ENCODE measurements around the gene R3HCC1L.

DNA sequence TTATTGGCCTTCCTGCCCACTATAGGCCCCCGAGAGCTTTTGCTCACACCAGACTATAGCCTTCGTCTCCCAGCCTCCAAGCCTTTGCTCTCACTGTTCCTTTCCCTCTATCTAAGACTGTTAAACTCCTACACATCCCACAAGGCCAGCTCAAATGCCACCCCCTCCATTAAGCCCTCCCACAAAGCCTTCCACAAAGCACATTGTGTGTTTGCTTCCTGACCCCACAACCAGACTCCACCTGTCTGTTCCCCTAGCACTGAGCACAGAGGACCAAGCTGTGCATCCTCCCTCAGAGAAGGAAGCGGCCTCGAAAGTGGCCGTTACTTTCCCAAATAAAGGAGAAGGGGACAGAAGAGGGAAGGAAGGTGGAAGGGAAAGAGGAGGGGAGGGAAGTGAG lies 132.2 kb downstream of the R3HCC1L start:
- TF ChIP-seq, protein P1, sequence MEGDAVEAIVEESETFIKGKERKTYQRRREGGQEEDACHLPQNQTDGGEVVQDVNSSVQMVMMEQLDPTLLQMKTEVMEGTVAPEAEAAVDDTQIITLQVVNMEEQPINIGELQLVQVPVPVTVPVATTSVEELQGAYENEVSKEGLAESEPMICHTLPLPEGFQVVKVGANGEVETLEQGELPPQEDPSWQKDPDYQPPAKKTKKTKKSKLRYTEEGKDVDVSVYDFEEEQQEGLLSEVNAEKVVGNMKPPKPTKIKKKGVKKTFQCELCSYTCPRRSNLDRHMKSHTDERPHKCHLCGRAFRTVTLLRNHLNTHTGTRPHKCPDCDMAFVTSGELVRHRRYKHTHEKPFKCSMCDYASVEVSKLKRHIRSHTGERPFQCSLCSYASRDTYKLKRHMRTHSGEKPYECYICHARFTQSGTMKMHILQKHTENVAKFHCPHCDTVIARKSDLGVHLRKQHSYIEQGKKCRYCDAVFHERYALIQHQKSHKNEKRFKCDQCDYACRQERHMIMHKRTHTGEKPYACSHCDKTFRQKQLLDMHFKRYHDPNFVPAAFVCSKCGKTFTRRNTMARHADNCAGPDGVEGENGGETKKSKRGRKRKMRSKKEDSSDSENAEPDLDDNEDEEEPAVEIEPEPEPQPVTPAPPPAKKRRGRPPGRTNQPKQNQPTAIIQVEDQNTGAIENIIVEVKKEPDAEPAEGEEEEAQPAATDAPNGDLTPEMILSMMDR (conservative IDR thresholded peaks at IDR 0.05 in 1 of 2, IDR thresholded peaks at IDR 0.05 in 1 of 2; ENCODE audit: extremely low read depth in 1 of 2, insufficient read depth in 1 of 2, low read depth in 1 of 2, low read length in 2 of 2) = no peak
- TF ChIP-seq EZH2 (IDR thresholded peaks at IDR 0.05; ENCODE audit: borderline replicate concordance, low read length) = no peak

Data from mammary epithelial cell (primary cell).